ENCODE results near the gene AGBL1.
A peak's percentile ranks its signal among the peaks of the same experiment; 100 is the strongest.

AGBL1 gene

DNA sequence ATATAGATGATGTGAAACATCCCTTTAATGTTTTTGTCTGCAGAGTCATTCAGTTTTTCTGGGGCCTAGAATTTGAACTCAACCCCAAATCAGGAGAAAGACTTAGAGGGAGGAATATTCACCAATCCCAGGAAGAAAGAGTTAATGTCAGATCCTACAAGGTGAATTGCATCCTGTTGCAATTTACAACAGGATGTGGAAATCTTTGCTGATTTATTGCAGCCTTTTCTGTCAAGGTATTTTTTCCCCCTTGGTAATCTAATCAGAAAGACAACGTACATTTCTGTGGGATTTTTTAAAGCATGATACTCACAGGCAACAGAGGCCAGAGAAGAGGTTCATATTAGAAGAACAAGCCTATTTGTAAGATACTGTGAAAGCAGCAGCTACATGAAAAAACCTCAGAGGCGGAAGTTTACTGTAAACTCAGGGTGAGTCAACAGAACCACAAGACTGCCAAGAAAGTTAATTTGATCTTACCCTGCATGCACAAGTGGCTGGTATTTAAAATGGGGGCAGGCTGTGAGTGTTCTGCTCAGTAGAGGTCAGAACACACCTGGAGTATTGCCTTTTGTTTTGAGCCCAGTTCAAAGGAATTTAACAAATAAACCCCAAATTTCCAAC lies 531.9 kb downstream of the AGBL1 start:
- peak; percentile 22 for DNase-seq

GRCh38 chr15:86615411-86615810 lies 535.7 kb downstream of the AGBL1 start:
- no peak for DNase-seq

DNA sequence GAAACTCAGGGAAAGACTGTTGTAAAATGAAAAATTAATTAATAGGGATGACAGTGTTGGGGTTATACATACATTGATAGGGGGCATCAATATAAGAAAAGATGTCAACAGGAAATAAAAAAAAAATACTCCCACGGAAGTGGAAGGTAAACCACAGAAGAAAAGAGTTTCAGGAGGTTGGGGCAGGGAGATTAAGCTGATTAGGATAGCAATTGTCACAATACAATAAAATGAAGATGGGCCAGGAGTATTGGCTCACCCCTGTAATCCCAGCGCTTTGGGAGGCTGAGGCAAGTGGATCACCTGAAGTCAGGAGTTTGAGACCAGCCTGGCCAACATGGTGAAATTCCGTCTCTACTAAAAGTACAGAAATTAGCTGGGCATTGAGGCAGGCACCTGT lies 536.1 kb downstream of the AGBL1 start:
- peak; percentile 3 for DNase-seq

DNA sequence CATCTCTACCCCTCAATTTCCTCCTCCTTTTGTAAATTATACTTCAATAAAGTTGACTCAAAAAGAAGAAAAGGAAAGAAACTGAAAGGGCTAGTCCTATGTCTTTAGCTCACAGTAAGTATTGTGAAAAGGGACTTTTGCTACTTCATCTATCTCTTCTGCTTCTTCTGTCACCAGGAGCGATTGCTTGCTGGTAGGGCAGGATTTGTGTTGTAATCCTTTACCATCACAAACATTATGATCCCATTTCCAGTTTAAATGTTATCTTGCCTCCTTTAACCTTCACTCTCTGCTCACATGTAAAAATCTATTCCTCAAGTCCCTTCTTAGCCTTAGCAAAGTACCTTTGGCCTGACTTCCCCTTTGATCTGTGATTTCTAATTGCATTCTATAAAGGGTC lies 537.1 kb downstream of the AGBL1 start:
- DNase-seq: no peak

- DNase-seq: no peak
These were observed 540.5 kb downstream of the AGBL1 start for GRCh38 chr15:86620157-86620556.

GRCh38 chr15:86620641-86621349 lies 541.1 kb downstream of the AGBL1 start:
- DNase-seq: no peak

GRCh38 chr15:86623236-86623635 lies 543.6 kb downstream of the AGBL1 start:
- no peak for DNase-seq

- DNase-seq: peak; percentile 62
These were observed 544.8 kb downstream of the AGBL1 start for GRCh38 chr15:86624261-86625036.

DNA sequence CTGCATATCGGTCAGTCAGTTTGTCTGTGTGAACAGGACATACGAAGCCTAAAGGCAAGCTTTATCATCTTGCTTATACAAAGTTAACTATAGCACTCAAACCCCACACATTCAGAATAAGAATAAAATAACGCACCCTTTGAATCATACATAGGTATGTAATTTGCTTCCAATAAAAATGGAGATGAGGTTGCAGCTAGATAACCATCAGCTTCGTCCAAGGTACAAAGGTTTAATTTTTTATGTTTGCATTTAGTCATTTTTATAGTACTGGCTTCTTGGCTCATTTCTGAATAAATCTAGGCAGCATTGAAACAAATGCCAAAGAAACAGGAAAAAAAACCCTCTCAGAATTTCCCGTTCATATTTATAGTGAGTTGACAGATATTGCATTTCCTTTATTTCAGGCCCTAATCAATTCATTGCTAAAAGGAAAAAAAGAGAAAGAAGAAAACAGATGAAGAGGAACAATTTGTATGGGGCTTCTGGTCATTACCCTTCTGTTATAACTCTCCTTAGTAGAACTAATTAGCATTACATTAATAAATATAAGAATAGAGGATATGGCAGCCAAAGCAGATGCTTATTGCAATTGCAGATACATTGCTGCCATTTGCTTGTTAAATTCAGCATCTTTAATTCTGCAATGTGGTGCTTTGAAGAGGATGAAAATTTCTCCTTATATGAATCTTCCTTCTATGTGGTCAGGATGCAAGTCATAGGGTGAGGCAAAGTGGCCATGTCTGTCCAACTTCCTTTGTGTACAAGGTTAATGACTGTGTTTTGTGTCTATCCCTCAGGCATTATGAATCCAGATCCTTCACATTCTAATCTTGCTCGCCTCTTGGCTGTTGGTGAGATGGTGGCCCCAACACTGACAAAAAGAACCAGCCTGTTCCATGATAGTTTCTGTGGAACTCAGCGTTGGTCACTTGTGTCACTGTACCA lies 550.0 kb downstream of the AGBL1 start:
- DNase-seq: no peak

DNA sequence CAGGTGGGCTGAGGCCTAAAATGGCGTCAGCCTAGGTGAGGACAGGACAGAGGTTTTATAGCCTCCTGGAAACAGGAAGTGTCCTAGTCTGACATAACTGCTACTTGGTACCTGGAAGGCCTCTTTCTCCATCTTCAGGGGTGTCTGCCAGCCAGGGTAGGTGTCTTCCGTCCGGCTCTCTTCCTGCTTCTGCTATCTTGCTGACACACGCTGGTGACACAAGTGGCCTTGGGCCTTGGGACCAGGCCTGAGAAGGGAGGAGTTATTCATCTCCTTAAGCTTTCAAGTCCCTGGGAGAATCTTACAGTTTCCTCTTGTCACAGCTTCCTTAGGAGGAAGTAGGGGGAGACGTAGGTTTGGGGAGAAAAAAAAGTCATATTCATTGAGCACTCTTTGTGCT lies 551.3 kb downstream of the AGBL1 start:
- no peak for DNase-seq

DNA sequence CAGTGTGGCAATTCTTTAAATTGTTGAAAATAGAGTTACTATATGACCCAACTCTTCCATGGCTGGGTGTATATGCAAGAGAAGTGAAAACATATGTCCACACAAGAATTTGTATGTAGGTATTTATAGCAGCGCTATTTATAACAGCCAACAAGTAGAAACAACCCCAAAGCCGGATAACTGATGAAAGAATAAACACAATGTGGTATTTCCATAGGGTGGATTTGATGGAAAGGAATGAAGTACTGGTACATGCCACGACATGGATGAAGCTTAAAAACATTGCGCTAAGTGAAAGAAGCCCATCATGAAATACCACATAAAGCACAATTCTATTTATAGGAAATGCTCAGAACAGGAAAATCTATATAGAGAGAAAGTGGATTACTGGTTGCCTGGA lies 554.5 kb downstream of the AGBL1 start:
- DNase-seq: no peak

DNA sequence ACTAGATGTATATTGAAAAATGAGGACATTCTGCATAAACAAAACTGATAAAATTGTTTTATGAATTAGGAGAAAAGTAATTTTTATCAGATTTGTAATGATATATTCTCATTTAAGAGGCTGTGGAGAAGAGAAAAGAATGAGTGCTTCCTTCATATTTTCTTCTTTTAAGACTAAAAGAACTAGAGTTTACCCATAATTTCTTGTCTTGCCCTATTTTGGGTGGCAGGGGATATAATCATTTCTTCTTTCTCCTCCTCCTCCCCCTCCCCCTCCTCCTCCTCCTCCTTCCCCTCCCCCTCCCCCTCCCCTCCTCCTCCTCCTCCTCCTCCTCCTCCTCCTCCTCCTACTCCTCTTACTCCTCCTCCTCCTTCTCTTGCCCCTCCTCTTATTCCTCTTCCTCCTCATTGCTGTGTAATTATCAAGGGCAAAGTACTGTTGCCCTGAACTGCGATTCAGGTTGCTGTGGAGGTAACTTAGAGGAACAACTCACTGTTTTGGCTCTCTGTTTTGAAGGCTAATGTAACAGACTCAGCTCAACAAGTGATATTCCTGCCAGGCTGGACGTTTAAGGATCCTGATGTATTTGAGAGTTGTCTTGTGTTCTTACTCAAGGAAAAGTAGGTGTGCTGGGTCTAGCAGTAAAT lies 555.4 kb downstream of the AGBL1 start:
- DNase-seq: no peak

- DNase-seq: no peak
These were observed 564.7 kb downstream of the AGBL1 start for GRCh38 chr15:86644339-86644738.

DNA sequence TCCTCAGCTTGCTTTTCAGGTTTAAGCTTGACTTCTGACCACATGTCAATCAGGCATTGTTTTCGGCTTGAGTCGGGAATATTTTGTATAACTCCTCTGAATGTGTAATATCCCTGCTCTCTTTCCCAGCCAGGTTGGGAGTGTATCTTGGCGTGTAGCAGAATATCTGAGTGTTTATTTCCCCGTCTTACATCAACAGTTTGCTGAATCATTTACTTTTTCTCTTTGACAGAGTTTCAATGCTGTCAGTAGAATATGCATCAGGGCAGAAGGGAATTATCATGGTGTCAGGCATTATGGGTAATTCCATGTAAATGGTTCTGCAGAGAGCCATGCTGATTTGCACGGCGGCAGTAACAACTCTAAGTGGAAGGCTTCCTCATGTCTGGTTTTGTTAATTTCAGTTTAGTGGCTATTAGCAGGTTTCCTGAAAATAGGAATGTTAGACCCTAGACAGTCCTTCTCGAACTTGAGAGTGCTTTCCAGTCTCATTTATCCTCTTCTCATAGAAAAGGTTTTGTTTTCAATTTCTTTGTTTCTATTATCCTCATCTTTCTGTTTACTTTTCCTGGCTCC lies 566.3 kb downstream of the AGBL1 start:
- no peak for DNase-seq

DNA sequence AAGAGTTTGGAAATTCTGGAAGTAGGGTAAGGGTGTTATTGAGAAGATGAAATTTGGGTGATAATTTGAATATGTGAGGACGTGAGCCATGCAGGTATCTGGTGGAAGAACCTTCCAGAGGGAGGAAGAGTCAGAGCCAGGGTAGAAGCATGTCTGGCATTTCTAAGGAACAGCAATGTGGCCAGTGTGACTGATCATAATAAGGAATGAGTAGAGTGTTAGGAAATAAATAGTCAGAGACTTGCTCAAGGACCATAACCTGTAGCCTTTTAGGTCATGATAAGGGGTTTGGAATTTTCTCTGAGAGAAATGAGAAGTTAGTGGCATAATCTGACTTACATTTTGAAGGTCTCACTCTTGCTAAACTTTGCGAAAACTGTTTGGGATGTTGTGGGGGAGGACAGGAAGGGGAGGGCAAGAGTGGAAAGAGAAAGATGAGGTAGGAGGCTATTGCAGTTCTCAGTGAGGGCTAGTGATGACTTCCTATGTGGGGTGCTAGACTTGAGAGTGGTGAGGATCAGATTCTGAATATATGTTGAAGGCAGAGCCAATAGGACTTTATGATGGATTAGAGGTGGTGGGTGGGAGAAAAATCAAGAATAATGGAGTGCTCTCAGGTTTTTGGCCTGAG lies 568.3 kb downstream of the AGBL1 start:
- no peak for DNase-seq

GRCh38 chr15:86649277-86649676 lies 569.6 kb downstream of the AGBL1 start:
- no peak for DNase-seq

GRCh38 chr15:86650094-86650493 lies 570.4 kb downstream of the AGBL1 start:
- no peak for DNase-seq

DNA sequence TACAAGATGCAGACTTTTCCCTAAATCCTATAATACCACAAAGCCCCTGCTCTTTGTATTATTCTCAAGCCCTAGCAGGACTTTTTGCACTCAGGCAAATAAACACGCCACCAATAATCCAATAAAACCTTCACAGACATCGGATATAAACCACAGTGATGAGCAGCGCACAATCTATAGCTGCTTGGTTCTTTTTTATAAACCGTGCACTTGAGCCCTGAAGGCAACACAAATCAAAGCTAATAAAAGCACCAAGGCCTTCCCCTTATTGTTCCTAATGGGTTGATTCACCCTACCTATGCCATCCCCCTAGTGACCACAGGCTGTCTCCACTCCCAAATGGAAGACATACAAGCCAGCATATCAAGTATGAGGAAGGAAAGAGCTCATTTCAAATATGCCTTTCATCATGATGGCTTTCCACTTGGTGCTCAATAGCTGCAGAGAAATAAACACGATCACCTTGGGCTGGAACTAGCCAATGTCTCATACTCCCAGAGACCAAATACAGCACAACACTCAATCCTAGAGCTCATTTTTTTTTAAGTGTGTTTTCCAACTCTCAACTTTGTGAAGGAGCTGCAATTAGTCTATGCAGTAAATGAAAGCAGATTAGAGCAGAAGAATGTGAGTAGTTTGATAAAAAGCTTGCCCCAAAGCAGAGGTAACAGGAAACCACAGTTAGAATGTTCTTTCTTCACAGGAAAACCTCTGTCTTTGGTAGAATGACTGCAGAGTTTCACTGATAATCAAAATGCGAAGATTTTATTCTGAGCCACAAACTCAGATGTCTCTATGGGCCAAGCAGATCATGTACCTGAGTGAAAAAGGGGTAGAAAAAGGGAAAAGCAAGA lies 573.9 kb downstream of the AGBL1 start:
- DNase-seq: no peak

GRCh38 chr15:86654501-86654900 lies 574.8 kb downstream of the AGBL1 start:
- DNase-seq: no peak

GRCh38 chr15:86657305-86657704 lies 577.6 kb downstream of the AGBL1 start:
- no peak for DNase-seq
